ENCODE results near the gene TNRC6C.

Gene TNRC6C

DNA sequence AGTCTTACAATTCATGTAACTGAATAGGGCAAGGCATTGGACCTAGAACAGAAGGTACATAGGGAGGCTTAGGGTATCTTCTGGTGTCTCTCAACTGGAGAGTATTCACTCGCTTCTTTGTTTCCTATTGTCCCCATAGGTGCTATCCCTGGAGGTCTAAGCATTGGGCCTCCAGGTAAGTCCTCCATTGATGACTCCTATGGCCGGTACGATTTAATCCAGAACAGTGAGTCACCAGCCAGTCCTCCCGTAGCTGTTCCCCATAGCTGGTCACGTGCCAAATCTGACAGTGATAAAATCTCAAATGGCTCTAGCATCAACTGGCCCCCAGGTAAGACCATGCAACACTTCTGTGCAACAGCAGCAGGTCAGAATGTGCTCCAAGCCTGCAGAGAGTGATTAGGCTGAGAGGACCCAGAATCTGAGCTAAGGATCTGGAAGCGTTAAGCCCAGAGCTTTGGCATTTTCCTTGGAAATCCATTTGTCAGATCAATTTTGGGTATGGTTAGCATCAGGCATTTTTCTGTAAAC lies 134.4 kb downstream of the TNRC6C start:
- no peak for DNase-seq

DNA sequence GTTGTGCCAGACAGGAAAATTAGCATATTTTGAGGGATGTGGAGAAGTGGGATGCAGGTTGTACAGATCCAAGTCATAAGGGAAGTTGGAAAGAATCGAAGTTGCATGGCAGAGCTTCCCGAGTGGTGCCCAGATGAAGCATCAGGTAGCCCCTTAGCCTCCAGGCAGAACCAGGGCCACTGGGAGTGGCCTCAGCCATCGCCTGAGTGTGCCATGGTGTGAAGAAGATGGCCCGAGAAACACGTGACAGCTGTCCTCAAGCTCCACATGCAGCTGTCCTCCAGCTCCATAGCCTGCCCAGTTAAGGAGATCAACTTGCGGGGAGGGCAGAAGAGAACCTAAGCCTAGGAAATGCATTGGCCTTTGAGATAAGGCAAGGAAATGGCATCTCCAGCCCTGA lies 136.5 kb downstream of the TNRC6C start:
- no peak for DNase-seq

DNA sequence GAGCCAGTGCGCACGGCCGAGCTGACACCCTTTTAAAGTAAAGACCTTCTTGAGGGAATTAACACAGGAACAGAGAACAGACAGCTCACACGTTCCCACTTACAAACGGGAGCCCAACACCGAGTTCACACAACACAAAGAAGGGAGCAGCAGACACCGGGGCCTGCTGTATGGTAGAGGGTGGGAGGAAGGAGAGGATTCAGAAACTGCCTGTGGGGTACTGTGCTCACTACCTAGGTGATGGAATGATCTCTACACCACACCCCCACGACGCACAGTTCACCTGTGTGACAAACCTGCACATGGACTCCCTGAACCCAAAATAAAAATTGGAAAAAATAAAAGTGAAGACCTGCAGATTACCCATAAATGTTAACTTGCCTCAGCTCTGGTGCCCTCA lies 137.6 kb downstream of the TNRC6C start:
- DNase-seq = no peak

DNA sequence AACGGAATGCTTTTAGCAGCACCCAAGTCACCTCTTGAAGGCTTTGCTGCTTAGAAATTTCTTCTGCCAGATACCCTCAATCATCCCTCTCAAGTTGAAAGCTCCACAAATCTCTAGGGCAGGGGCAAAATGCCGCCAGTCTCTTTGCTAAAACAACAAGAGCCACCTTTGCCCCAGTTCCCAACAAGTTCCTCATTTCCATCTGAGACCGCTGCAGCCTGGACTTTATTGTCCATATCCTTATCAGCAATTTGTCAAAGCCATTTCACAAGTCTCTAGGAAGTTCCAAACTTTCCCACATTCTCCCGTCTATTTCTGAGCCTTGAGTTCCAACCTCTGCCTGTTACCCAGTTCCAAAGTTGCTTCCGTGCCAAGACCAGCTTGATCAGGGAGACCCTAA lies 142.6 kb downstream of the TNRC6C start:
- DNase-seq = peak; percentile 28

DNA sequence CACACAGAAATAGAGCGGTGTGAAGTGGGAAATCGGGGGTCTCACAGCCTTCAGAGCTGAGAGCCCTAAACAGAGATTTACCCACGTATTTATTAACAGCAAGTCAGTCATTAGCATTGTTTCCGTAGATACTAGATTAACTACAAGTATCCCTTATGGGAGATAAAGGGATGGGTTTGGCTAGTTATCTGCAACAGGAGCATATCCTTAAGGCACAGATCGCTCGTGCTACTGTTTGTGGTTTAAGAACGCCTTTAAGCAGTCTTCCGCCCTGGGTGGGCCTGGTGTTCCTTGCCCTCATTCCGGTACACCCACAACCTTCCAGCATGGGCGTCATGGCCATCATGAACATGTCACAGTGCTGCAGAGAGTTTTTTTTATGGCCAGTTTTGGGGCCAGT lies 143.0 kb downstream of the TNRC6C start:
- DNase-seq = no peak

DNA sequence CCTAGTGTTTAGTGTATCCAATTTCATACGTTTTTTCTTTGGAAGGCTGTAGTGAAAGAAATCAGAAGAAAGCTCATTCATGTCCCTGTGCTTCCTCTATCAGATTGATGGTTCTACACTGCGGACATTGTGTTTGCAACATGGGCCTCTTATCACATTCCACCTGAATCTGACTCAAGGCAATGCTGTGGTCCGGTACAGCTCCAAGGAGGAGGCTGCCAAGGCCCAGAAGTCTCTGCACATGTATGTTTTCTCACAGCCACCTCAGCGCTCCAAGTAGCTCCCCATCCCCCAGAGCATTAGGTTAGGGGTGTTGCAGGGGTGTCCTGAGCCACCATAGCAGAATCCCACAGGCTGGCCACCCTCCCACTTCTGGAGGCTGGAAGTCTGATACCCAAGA lies 144.8 kb downstream of the TNRC6C start:
- DNase-seq = no peak

DNA sequence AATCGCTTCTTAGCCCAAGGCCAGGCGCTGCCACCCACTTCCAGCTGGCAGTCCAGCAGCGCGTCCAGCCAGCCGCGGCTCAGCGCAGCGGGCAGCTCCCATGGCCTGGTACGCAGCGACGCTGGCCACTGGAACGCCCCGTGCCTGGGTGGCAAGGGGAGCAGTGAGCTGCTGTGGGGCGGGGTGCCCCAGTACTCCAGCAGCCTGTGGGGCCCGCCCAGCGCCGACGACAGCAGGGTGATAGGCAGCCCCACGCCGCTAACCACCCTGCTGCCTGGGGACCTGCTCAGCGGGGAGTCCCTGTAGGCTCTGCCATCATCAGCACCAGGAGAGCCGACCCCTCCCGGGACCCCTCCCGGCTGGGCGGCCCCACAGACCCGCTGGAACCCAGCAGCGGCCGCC lies 146.0 kb downstream of the TNRC6C start:
- no peak for DNase-seq

DNA sequence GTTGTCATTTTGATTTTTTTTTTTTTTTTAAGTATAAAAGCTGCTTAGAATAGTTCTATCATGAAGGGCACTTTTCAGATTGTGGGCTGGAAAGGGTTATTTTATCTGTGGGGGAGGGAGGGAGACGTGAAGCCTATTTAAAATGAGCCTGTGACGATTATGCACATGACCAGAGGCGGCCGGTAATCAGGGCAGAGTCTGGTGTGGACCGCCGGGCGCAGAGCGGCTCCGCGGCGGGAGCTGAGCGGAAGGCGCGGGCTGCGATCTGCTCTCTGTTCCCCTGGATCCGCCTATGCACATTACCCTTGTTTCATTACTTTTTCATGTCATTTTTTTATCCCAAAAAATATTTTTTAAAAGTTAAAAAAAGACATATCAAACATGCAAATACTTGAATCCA lies 146.6 kb downstream of the TNRC6C start:
- no peak for DNase-seq

DNA sequence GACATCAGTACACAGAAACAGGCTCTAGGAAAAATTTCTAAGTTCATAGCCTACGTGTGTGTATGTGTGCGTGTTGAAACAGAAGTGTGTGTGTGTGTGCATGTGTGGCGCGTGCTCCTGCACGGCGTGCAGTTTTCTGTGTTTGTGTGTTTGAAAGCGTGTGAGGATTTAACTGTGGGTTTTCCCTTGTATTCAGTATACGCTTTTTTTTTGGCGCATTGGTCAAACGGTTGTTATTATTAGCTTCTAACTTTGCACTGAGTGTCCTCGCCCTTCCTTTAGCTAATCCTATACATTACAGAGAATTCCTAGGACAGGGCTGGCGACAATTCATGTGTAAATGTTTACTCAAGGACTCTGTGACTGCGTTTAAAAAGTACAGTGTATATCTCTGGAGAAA lies 147.0 kb downstream of the TNRC6C start:
- no peak for DNase-seq

DNA sequence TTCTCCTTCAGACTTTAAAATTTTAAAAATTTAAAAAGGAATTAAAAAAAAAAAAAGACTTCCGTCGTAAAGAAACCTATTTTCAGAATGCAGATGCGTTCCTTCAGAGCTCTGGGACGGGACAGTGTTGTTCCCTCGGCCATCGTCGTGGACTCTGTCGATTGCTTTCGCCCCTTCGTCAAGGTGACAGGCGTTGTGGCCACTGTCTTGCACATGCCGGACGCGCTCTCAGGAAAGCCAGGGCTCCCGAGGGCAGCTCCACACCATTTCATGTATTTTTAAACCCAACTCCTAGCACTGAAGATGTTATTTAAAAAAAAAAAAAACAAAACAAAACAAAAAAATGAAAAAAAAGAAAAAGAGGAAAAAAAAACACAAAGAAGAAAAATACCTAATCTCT lies 147.7 kb downstream of the TNRC6C start:
- no peak for DNase-seq

DNA sequence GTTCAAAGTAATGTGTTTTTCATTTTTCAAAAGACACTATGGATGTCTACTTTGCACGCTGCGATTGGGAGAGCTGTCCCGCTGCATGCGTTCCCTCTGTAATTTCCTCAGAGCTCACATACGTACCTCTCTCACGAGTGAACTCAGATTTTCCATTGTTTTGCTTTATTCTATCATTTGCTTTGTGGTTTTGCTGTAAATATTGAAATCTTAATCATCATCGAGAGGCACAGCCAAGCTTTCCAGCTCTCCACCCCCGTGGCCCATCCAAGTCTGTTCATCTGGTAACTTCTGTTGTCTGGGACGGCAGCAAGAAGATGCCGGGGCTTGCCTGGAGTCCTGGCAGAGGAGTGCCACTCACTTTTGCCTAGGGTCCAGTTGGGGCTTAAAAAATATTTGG lies 149.0 kb downstream of the TNRC6C start:
- no peak for DNase-seq

DNA sequence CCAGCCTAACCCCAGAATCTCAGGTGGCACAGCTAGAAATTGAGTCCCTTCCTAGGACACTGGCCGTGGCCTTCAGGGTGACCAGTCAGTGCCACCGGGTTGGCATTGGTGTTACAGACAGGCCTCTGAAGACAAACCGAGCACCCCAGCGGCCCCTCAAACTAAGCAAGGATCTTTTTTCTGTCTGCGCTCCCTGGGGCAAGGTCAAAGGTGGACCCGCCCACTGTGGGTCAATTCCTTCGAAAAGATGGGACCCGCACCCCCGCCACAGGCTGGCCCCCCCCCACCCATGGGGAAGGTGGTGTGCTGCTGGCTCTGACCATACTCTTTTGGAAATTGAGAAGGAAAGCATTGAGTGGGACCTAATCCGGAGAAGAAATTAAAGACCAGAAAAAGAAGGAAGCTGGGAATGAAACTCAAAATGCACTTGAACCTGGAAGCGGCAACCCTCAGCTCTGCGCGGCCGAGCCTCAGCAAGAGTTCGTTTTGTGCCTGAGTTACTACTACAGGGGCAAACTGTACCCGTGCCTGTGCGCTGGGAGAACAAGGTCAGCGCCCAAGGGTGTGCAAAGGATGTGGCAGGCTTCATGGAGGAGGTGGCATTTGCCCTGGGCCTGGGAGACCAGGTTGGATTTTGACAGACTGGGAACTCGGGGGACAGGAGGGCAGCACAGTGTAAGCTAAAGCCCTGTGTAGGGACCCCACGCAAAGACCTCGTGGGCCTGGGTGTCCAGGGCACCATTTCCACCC lies 149.6 kb downstream of the TNRC6C start:
- DNase-seq = no peak

DNA sequence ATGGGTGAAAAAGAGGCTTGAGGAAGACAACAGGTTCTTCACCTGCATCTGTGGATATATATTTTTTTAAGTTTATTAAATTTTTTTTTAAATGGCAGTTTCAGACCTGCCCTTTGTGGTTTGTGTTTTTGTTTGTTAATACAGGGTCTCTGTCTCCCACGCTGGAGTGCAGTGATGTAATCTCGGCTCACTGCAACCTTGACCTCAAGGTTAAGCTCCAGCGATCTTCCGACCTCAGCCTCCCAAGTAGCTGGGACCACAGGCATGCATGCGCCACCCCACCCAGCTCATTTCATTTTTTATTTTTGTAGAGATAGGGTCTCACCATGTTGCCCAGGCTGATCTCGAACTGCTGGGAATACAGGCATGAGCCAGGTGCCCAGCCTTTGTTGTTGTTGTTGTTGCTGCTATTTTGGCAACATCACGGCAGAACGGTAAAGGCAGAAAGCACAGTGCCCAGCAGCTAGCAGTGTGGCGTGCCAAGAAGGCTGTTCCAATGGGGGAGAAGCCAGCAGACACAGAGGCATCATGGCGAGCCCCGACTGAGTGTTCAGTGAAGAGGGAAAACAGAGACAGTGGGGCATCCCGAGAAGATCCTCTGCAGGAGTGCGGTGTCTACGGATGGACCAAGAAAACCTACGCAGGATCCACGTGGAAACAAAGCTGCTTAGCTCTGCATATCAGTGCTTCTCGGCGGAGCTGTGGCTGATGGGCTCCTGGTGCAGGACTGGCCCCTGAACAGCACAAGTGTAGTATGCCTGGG lies 150.4 kb downstream of the TNRC6C start:
- no peak for DNase-seq

DNA sequence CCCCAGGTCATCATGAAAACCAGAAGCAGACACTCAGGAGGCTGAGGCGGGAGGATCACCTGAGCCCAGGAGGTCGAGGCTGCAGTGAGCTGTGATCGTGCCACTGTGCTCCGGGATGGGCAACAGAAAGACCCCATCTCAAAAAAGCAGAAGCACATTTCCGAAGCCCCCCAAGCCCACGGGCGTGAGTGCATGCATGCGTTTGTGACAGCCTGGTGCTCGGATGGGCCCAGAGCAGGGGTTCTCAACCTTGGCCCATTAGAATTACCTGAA lies 150.9 kb downstream of the TNRC6C start:
- DNase-seq = no peak

DNA sequence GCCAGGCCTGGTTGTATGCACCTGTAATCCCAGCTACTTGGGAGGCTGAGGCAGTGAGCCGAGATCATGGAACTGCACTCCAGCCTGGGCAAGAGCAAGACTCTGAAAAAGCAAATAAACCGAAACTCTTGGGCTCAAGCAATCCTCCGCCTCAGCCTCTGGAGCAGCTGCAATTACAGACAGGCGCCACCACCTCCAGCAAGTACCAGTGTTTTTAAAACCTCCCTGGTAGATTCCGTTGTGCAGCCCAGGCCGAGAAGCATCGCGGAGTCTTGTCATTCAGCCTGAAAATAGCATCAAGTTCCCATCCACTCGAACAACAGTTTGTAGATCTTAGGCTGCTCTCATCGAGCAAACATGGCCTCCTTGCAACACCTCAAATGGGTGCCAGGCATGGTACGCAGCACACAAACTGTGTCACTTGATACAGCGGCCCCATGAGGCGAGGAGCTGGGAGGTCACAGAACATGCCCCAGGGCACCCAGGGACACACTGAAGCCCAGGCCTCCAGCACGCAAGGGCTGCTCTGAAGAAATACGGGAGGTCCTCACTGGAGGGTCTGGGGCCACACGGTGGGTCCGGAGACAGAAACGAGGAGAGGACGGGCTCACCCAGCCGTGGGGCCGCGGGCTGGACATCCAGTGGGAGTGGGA lies 152.0 kb downstream of the TNRC6C start:
- no peak for DNase-seq

DNA sequence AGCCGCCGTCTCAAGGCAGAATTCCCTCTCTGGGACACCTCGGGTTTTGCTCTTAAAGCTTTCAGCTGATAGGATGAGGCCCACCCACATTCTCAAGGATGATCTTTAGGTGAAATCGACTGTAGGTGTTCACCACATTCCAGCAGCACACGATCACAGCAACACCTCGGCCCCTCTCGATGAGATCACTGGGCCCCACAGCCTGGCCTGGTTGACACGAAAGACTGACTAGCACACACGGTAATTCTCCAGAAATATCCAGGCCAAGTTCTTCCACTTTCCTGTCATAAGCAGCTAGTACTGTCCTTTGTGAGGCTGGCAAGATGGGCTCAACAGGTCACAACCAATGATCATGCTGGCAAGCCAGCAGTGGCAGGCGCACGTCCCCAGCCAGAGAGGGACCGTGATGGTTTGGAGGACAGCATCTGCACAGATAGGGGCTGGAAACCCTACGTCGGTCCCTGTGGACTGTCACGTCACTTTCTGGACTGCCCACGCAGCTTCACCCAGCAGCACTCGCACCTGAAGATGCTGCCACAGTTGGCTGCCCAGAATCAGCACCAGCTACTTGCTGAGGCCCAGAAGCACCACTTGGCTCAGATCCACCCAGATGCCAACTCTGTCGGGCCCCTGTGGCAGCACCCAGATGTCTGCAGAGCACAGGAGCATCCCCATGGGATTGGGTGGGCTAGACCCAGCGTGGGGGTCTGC lies 152.7 kb downstream of the TNRC6C start:
- DNase-seq = no peak

DNA sequence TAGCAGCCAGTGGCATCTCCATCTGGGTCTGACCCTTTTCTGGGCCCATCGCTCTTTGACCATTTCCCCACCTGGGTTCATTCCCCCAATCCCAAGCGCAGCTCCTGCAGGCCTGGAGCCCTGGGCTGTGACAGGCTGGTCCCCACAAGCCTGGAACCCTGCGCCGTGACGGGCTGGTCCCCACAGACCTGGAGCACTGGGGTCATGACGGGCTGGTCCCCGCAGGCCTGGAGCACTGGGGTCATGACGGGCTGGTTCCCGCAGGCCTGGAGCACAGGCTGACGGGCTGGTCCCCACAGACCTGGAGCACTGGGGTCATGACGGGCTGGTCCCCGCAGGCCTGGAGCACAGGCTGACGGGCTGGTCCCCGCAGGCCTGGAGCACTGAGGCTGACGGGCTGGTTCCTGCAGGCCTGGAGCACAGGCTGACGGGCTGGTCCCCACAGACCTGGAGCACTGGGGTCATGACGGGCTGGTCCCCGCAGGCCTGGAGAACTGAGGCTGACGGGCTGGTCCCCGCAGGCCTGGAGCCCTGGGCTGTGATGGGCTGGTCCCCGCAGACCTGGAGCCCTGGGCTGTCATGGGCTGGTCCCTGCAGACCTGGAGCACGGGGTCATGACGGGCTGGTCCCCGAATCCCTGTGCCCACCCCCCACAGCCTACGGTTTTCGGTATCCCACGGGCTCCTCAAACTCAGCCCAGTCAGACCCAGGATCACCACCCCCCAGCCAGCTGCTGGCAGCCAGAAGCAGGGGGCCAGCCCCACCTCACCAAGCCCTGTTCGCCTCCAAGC lies 153.4 kb downstream of the TNRC6C start:
- no peak for DNase-seq

DNA sequence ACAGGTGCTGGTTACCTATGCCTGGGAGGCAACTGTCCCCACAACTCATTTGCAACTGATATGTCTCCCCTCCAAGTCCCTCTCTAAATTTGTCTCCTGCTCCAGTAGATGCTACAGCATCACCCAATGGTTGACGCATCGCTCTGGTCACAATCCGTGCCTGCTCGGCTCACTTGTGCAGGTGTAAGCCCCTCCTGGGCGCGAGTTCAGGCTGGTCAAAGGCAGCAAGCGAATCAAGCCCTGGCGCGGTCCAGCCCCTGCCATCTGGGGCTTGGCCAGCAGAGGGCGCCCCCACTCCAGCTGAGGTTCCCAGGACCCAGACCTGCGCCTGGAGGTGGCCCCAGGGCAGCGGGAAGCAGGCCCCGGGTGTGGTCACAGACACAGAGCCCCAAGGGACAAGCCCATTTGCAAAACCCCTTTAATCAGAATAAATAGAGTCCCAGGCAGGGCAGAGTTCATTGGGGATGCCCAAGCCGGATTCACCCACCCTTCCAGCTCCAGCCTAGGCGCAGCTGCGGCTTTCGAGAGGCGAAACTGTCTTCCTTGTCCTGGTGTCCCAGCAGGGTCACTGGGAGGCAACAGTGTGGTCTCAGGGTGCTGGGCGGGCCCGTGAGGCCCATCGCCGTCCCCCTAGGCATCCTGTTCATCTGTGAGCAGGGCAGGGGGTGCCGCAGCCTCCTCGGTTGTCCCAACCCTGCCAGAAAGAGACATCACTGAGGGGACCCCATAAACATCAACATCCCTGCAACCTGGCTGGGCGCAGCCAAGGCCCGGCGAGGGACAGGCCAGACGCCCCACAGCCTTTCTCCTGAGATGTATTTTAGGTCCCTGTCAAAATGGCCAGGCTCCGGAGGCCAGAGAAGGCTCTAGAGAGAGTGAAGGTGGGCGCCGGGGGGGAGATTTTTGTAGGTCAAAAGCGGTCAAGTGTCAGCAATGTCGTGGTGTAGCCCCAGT lies 154.3 kb downstream of the TNRC6C start:
- DNase-seq = peak; percentile 77

DNA sequence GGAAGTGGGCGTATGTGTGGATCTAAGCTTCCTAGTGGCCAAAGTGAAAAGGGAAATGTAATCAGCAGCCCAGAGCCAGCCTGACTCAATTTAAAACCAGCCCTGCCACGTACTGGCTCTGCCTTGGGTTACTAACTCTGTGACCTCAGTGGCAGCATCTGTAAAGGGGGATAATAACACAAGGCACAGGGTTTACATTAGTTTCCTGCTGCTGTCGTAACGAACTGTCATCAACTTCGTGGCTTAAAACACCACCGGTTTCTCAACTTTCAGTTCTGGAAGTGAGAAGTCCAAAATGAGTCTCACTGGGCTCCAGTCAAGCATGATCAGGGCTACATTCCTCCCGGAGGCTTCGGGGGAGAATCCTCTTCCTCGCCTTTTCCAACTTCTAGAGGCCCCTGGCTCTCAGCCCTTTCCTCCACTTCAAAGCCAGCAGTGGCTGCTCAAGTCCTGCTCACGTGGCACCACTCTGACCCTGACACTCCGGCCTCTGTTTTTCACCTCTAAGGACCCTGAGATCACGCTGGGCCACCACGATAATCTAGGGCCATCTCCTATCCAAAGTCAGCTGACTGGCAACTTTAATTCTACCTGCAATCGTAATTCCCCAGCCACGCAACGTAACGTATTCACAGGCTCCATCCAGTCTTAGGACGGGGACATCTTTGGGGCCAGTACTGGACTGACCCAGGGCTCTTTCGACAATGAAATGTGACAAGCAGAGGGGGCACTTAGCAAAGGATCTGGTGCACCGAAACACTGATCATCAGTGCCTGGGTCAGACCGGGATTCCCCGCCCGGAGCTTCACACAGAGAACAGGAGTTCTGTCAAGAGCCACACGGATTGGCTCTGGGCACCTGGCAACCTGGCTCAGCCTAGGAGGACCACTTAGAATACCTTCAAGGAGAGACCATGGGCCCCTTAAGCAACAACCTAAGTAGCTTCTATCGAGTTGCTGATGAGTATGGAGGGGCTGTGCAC lies 155.6 kb downstream of the TNRC6C start:
- DNase-seq = no peak

All from OCI-M1 (cell line).